Smooth muscle cell (in vitro differentiated cells): ENCODE results near the gene ALB. TPM values are rescaled to one million over a fixed set of nuclear protein-coding genes. Genes with fewer than 3 reads are reported as not detected.

Source experiments
- DNase-seq: peaks from one replicate; lab custom pipeline; 2025; ENCODE audit not compliant: unreplicated experiment; lab: John Stamatoyannopoulos, UW
- H2AFZ ChIP-seq: fragments of 200-600 bp; sonication (generic); 2 replicates; pipeline ENCODE4 v1.6.0; 2016; ENCODE audit warnings: antibody characterized with exemption, low read depth, mild to moderate bottlenecking
- H3F3A ChIP-seq: fragments of 200-600 bp; sonication (generic); 2 replicates; pipeline ENCODE4 v1.6.0; 2017; ENCODE audit warnings: antibody characterized with exemption, low read depth
- H3K27ac ChIP-seq: fragments of 200-600 bp; sonication (generic); 2 replicates; pipeline ENCODE4 v1.5.1; 2016; ENCODE audit warnings: low read depth, mild to moderate bottlenecking
- H3K27me3 ChIP-seq: fragments of 200-600 bp; sonication (generic); 2 replicates; pipeline ENCODE4 v1.6.1; 2016; ENCODE audit warnings: low read depth, mild to moderate bottlenecking
- H3K36me3 ChIP-seq: fragments of 200-600 bp; sonication (generic); 2 replicates; pipeline ENCODE4 v1.5.1; 2016; ENCODE audit warnings: low read depth
- H3K4me1 ChIP-seq: fragments of 200-600 bp; sonication (generic); 2 replicates; pipeline ENCODE4 v1.5.1; 2016; ENCODE audit warnings: low read depth
- H3K4me2 ChIP-seq: fragments of 200-600 bp; sonication (generic); 2 replicates; pipeline ENCODE4 v1.6.0; 2016; ENCODE audit warnings: mild to moderate bottlenecking
- H3K4me3 ChIP-seq: fragments of 200-600 bp; sonication (generic); 2 replicates; pipeline ENCODE4 v1.5.1; 2016; ENCODE audit warnings: mild to moderate bottlenecking
- H3K79me2 ChIP-seq: fragments of 200-600 bp; sonication (generic); 2 replicates; pipeline ENCODE4 v1.6.0; 2016; ENCODE audit warnings: low read depth, mild to moderate bottlenecking
- H3K9ac ChIP-seq: fragments of 200-600 bp; sonication (generic); 2 replicates; pipeline ENCODE4 v1.6.0; 2016; ENCODE audit warnings: low read depth
- H3K9me3 ChIP-seq: fragments of 200-600 bp; sonication (generic); replicated peaks from 2 replicates; pipeline ENCODE4 v1.5.1; 2016; ENCODE audit warnings: low read depth
- H4K20me1 ChIP-seq: fragments of 200-600 bp; sonication (generic); 2 replicates; pipeline ENCODE4 v1.6.0; 2016; ENCODE audit warnings: low read depth
- WGBS: methylation state at CpG from one replicate; pipeline ENCODE4 v1.1.7; 2016; ENCODE audit warnings: low lambda C conversion rate; 5-methylcytosine and 5-hydroxymethylcytosine counted together
- polyA plus RNA-seq: library from polyadenylated mRNA; unstranded; fragments of >200 nt; fragmentation: Nextera tagmentation; extraction: Ambion mirVana; gene quantifications from 2 replicates; pipeline ENCODE4 v1.2.1, GENCODE V29; 2016
- total RNA-seq: library from RNA; depleted of rRNA; stranded (reverse); fragments of >200 nt; gene quantifications from 2 replicates; pipeline ENCODE4 v1.2.3, GENCODE V29; 2014
- TF ChIP-seq, protein P1 (sequence below): fragments of 200-600 bp; sonication (generic); IDR thresholded peaks from 2 replicates; pipeline ENCODE4 v1.5.1; 2017; ENCODE audit warnings: borderline replicate concordance, mild to moderate bottlenecking, antibody characterized with exemption; ENCODE audit not compliant: insufficient read depth, poor library complexity, severe bottlenecking

ALB gene
- total and polyA plus RNA-seq, 2 experiments from 2014 or later, result 0.85 to 4.8 TPM

DNA sequence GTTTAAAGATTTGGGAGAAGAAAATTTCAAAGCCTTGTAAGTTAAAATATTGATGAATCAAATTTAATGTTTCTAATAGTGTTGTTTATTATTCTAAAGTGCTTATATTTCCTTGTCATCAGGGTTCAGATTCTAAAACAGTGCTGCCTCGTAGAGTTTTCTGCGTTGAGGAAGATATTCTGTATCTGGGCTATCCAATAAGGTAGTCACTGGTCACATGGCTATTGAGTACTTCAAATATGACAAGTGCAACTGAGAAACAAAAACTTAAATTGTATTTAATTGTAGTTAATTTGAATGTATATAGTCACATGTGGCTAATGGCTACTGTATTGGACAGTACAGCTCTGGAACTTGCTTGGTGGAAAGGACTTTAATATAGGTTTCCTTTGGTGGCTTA lies 1.1 kb downstream of the ALB start:
- H3K4me1 ChIP-seq, result no peaks in the 10 kb centered on the region
- H3K4me2 ChIP-seq, result no peak overlapping the region
- no peaks in the 10 kb centered on the region for H3K36me3 ChIP-seq
- H3K4me3 ChIP-seq, result no peak overlapping the region
- H3K27me3 ChIP-seq, result no peaks in the 10 kb centered on the region
- H3K79me2 ChIP-seq, result no peaks in the 10 kb centered on the region
- H3K9me3 ChIP-seq, result no peaks in the 10 kb centered on the region
- no peak overlapping the region for H2AFZ ChIP-seq
- TF ChIP-seq, protein P1, sequence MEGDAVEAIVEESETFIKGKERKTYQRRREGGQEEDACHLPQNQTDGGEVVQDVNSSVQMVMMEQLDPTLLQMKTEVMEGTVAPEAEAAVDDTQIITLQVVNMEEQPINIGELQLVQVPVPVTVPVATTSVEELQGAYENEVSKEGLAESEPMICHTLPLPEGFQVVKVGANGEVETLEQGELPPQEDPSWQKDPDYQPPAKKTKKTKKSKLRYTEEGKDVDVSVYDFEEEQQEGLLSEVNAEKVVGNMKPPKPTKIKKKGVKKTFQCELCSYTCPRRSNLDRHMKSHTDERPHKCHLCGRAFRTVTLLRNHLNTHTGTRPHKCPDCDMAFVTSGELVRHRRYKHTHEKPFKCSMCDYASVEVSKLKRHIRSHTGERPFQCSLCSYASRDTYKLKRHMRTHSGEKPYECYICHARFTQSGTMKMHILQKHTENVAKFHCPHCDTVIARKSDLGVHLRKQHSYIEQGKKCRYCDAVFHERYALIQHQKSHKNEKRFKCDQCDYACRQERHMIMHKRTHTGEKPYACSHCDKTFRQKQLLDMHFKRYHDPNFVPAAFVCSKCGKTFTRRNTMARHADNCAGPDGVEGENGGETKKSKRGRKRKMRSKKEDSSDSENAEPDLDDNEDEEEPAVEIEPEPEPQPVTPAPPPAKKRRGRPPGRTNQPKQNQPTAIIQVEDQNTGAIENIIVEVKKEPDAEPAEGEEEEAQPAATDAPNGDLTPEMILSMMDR, result no peak
- H3K27ac ChIP-seq, result no peak overlapping the region
- WGBS, result 100% methylated on average over 2 of the region's 2 CpGs
- H3K9ac ChIP-seq, result no peak overlapping the region
- no peaks in the 10 kb centered on the region for H4K20me1 ChIP-seq
- no peak for DNase-seq
- no peaks in the 10 kb centered on the region for H3F3A ChIP-seq

DNA sequence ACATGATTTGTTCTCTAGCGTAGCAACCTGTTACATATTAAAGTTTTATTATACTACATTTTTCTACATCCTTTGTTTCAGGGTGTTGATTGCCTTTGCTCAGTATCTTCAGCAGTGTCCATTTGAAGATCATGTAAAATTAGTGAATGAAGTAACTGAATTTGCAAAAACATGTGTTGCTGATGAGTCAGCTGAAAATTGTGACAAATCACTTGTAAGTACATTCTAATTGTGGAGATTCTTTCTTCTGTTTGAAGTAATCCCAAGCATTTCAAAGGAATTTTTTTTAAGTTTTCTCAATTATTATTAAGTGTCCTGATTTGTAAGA lies 2.4 kb downstream of the ALB start:
- Histone ChIP-seq H3K27ac (no peak overlapping the region), H3K27me3 (no peaks in the 10 kb centered on the region), H3F3A (no peaks in the 10 kb centered on the region), H3K4me2 (no peak overlapping the region), H3K4me3 (no peak overlapping the region), H3K9me3 (no peaks in the 10 kb centered on the region), H2AFZ (no peak overlapping the region), H3K79me2 (no peaks in the 10 kb centered on the region), H3K36me3 (no peaks in the 10 kb centered on the region), H4K20me1 (no peaks in the 10 kb centered on the region), H3K9ac (no peak overlapping the region), H3K4me1 (no peaks in the 10 kb centered on the region)
- DNase-seq, result no peak
- 98% methylated on average over 1 of the region's 1 CpG for WGBS
- TF ChIP-seq, protein P1, result no peak

DNA sequence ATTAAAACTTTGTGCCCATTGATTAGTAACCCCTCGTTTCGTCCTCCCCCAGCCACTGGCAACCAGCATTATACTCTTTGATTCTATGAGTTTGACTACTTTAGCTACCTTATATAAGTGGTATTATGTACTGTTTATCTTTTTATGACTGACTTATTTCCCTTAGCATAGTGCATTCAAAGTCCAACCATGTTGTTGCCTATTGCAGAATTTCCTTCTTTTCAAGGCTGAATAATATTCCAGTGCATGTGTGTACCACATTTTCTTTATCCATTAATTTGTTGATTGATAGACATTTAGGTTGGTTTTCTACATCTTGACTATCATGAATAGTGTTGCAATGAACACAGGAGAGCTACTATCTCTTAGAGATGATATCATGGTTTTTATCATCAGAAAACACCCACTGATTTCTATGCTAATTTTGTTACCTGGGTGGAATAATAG lies 3.2 kb downstream of the ALB start:
- H3K79me2 ChIP-seq, result no peaks in the 10 kb centered on the region
- WGBS, result 94% methylated on average over 2 of the region's 2 CpGs
- H4K20me1 ChIP-seq, result no peaks in the 10 kb centered on the region
- H3K36me3 ChIP-seq, result no peaks in the 10 kb centered on the region
- H3K9ac ChIP-seq, result no peak overlapping the region
- no peak overlapping the region for H3K4me3 ChIP-seq
- DNase-seq, result no peak
- H3K27ac ChIP-seq, result no peak overlapping the region
- no peaks in the 10 kb centered on the region for H3K4me1 ChIP-seq
- no peak overlapping the region for H2AFZ ChIP-seq
- H3K27me3 ChIP-seq, result no peaks in the 10 kb centered on the region
- no peaks in the 10 kb centered on the region for H3F3A ChIP-seq
- H3K9me3 ChIP-seq, result no peaks in the 10 kb centered on the region
- TF ChIP-seq, protein P1, result no peak
- no peak overlapping the region for H3K4me2 ChIP-seq

DNA sequence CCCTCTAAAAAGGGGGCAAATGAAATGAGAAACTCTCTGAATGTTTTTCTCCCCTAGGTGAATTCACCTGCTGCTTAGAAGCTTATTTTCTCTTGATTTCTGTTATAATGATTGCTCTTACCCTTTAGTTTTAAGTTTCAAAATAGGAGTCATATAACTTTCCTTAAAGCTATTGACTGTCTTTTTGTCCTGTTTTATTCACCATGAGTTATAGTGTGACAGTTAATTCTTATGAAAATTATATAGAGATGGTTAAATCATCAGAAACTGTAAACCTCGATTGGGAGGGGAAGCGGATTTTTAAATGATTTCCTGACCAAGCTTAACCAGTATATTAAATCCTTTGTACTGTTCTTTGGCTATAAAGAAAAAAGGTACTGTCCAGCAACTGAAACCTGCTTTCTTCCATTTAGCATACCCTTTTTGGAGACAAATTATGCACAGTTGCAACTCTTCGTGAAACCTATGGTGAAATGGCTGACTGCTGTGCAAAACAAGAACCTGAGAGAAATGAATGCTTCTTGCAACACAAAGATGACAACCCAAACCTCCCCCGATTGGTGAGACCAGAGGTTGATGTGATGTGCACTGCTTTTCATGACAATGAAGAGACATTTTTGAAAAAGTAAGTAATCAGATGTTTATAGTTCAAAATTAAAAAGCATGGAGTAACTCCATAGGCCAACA lies 4.2 kb downstream of the ALB start:
- Histone ChIP-seq H2AFZ (no peak overlapping the region), H3K27ac (no peak overlapping the region), H3F3A (no peaks in the 10 kb centered on the region), H3K36me3 (no peaks in the 10 kb centered on the region), H3K79me2 (no peaks in the 10 kb centered on the region), H3K9me3 (no peaks in the 10 kb centered on the region), H3K4me1 (no peaks in the 10 kb centered on the region), H3K4me2 (no peak overlapping the region), H3K27me3 (no peaks in the 10 kb centered on the region), H3K4me3 (no peak overlapping the region), H3K9ac (no peak overlapping the region), H4K20me1 (no peaks in the 10 kb centered on the region)
- WGBS, result 86% methylated on average over 4 of the region's 4 CpGs
- DNase-seq, result no peak
- TF ChIP-seq, protein P1, result no peak
